ENCODE results near the gene FOXJ3.

Gene FOXJ3

DNA sequence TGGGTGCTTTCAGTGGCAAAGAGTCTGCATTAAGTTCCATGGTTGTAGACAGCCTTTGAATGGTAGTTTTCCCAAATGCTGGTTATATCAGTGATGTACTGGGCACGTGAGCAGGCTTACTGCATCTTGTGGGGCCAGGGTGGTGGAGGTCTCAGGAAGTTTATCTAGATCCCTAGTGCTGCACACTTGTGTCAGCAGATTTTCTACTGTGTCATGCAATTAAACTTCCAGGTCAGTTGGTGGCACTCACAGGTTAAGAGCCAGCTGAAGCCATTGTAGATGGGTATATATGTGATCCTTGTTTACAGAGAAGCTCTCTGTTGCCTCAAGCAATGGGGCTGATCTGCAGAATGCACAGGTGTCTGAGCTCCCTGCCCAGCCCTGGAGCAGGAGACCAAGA lies 33.0 kb downstream of the FOXJ3 start:
- no peak for DNase-seq

DNA sequence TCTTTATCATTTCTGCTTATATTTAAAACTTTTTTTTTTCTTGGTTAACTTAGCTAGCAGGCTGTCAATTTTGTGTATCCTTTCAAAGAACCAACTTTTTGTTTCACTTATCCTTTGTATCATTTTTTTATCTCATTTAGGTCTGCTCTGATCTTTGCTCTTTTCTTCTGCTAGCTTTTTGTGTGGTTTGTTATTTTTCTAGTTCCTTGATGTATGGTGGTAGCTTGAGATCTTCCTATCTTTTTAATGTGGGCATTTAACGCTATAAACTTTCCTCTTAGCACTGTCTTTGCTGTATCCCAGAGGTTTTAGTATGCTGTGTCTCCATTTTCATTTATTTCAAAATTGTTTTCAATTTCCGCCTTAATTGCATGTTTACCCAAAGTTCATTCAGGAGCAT lies 36.5 kb downstream of the FOXJ3 start:
- no peak for DNase-seq

DNA sequence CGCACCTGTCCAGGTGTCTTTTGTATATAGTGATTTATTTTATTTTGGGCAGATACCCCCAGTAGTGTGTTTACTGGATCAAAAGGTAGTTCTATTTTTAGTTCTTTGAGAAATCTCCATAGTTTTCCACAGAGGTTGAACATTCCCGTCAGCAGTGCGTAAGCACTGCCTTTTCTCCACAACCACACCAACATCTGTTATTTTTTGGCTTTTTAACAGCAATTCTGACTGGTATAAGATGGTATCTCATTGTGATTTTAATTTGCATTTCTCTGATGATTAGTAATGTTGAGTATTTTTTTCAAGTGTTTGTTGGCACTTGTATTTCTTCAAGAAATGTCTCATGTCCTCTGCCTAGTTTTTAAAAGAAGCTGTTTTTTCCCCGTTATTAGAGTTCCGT lies 39.2 kb downstream of the FOXJ3 start:
- no peak for DNase-seq

DNA sequence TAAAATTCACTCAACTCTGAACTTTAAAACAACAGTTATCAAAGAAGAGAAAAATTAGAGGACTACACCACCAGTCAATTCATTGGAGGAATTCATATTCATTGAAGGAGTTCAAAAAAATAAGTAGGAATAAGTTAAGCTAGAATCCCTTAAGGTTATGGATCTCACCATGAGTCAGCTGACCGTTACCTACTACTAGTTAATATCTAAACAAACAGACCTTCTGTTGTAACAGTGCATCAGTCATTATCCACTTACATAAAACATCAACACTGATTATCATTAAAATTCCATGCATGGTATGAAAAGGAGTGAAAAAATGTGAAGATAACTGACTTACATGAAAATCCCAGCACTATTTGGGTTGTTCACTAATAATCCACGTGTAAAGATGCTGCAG lies 44.9 kb downstream of the FOXJ3 start:
- no peak for DNase-seq

DNA sequence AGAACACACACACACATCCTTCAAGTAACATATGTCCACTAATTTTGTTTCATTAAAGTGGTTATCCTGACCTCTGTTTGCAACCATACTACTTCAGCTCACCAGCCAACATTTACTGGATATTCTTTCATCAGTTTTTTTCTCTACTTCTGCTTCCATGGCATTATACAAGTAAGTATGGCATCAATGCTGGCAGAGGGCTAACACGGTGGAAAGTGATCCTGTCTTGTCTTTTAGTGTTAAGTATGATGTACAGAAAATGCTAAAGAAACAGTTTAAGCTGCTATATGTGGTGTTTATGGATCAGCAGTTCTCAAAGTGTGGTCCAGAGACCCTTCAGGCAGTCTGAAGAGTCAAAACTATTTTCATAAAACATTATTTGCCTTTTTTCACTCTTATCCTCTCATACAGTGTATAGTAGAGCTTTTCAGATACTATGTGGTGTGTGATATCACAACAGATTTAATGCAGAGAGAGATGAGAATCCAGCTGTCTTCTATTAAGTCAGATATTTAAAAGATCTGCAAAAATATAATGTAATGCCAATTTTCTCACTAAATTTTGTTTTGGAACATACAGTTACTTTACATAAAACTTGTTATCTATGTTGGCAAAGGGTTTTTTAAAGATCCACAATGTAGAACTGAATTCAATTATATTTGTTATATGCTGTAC lies 46.6 kb downstream of the FOXJ3 start:
- no peak for DNase-seq

DNA sequence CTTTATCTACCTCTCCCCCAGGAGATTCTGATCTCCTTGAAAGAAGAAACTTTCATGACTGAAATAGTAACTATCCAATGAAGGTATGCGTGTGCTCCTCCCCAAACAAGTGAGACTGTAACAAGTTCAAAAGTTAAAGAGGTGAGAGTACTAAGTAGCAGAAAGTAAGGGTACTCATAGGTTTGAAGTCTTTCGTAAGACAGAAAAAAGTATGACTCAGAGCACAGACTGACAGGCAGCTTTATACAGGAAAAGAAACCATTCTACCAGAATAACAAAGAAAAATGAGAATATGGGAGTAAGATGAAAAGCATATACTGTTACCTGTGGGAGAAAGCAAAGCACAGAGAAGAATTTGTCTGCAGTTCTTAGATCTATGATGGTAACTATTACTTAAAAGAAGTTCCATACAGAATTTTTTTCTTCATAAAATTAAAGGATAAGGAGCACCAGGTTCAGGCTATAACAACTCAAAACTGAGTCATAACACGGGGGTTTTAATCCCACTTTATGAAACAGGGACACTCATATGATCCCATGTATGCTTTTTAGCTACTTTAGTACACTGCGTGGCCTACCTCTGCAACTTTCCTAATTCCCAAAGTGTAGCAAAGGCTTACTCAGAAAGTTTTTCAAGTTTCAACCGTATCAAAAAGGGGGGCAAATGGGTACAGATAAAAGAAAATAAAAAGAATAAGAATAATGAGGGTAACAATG lies 52.0 kb downstream of the FOXJ3 start:
- DNase-seq: no peak

DNA sequence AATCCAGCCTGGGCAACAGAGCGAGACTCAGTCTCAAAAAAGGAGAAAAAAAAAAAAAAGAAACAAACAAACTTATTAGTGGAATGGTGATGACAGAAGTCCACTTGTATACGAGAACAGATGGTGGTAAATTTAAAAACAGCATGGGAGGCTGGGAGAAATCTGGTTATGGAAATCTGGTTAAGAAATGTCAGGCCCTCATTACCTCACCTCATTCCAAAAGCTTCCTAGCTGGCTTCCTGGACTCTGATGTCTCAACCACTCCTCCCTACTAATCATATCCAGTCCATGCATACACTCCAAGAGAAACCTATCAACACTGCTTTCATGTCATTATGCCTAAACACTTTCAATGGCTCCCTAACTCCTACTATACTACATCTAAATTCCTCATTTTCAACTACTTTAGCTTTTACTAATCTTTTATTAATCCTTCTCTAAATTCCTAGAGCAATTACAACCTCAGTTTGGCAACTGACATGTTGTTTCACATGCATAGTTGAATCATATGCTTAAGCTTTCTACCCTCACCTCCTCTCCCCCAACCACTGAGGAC lies 52.9 kb downstream of the FOXJ3 start:
- no peak for DNase-seq

DNA sequence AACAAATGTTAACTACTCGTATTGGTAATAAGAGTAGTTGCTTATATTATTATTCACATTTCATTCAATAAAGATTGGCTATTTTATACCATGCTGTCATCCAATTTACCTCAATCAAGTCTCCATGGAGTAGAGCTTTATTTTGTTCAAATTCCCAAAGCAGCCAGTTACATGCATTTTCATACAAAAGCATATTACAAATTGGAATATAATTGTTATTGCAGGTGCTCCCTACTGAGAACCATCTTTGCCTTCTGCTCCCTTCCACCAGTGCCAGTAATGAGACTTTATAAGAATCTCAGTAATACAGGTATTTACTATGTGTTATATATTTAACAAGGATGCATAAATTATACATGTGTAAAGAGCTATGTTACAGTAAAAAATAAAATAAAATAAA lies 54.2 kb downstream of the FOXJ3 start:
- DNase-seq: no peak

DNA sequence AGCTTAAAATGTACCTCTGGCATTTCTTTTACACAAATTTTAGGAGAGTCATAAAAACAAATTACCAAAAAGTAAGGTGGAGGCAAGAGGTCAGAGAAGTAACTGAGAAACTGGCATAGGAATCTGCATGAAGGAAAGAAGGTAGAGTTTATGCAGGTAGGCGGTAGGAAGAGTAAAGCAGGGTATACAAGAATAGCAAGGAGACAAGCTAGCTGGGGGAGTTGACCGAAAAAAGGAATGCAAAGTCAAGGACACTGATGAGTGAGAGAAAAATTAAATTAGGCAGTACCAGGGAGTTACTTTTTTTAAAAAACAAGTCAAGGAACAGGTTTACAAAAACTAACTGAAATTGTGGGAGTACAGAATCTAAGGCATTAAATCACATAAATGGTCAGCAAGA lies 56.0 kb downstream of the FOXJ3 start:
- no peak for DNase-seq

DNA sequence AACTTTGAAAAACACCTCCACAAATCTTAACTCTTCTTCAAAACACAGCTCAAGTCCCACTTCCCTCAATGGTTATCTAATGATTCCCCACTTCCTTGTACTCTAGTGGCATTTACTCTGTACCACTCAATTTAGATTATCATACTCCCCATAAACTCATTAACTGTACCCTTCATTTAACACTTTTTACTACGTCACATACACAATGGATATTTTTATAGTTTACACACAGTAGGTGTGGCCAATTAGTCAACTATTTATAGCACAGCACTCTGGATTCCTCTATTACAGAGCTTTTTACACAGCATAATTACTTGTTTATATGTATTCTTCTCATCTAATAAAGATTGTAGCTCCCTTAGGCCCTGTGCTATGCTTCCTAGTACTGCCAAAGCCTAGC lies 62.1 kb downstream of the FOXJ3 start:
- DNase-seq: no peak

DNA sequence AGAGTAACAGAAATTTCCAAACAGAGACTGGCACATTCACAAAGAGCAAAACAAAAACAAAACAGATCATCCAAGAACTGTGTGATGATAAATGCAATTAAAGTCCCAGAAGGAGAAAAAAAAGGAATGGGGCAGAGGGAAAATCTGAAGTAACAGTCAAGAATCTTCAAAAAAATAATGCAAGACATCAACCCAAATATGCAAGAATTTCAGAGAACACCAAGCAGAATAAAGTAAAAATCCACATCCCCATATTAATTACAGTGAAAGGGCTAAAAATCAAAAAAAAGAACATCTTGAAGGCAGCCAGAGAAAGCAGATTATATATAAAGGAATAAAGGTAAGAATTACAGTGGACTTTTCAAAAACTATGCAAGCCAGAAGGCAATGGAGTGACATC lies 67.1 kb downstream of the FOXJ3 start:
- no peak for DNase-seq

DNA sequence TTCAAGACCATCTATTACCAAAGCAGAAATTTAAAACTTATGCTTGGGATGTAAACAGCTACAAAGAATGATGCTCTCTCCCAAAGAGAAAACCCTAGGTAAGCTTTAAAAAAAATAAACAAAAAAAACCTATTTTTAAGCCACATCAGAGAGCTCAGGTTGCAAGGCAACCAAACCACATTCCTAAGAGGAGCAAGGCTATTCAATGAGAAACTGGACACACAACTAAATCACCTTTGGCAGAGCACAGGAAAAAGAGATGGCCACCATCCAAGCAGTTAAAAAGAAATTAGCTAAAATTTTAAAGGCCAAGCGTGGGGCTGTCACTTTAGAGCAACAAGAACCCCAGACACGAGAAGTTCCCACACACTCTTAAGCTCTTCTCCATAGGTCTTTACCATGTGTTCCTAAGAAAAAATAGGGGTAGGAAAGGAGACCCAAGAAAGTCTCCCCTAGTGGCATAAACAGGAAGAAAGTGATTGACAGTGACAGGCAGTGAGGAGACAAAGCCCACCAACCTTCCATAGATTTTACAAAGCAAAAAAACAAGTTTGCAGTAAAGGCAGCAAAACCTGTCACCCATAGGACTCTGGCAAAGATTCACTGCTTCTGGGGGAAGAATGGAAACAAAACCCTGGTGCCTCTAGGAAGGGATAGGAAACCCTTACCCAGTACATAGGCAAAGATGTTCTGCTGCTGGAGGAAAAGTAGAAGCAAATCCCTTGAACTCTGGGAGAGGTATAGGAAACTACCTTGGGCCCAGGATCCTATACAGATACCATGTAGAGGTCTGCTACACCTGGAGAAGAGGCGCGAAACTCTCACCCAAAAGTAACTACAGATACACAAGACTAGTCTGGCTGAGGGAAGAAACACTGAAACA lies 68.5 kb downstream of the FOXJ3 start:
- no peak for DNase-seq

DNA sequence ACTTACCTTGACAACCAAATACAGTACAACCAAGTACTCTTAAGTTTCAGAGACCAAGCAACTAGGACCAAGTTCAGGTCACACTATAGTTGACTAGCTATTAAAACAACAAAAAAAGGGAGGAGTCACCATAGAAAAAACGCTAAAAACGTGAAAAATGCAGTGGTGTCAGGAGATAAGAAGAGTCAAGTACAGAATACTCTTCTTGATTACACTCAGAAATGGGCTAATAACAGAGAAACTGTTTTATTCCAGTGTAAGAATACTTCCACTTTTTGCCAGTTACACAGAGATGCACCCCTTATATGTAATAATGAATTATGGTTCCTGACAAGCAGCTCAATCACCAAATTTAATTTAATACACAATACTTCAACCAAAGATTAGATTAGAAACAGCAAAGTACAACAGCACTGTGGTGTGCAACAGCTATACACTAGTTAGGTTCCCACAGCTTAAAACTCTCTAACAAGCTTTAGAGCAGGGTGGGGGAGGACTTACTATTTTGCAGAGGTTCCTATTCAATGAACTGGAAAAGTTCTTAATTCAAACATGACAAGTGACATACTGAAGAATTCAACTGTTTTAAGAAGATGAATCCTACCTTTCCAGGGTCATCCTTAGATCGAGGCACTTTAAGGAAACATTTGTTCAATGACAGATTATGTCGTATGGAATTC lies 70.4 kb downstream of the FOXJ3 start:
- no peak for DNase-seq

DNA sequence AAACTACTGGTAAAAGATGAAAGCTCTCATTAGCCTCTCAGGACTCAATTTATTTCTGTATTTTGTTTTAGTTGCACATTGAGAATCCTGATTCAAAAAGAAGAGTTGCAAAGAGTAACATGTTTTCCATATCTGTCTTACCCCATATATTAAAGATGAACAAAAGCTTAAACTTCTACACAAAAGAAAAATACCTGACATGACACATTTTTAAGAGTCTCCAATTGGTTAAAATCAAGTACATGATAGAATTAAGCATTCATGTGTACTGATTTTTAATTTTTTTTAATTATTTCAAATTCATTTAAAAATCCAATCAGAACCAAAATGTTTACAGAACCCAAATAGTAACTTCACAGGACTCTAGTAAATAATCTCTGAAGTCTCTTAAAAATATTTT lies 72.0 kb downstream of the FOXJ3 start:
- no peak for DNase-seq

DNA sequence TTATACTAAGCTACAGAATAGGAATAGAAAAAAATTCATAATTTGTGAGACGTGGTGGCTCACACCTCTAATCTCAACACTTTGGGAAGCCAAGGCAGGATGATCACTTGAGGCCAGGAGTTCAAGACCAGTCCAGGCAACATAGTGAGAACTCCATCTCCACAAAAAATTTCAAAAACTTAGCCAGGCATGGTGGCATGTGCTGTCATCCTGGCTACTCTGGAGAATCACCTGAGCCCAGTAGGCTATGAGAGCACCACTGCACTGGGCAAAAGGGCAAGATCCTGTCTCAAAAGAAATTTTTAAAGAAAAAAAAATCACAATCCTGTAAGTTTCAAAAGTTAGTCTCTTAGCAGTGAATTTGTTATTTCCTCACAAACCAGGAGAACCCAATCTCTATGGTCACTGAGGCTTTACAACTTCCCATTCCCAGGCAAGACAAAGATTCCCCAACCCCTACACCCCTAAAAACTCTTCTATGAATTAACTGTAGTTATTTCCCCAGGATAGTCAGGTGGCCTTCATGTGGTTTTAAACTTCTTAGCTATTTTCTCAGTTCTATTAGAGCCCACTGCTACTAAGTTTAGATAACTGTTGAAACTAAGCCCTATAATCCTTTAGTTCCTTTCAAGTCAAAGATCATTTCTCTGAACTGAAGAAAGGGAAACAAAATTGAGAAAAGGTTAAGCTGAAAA lies 74.5 kb downstream of the FOXJ3 start:
- DNase-seq: no peak

DNA sequence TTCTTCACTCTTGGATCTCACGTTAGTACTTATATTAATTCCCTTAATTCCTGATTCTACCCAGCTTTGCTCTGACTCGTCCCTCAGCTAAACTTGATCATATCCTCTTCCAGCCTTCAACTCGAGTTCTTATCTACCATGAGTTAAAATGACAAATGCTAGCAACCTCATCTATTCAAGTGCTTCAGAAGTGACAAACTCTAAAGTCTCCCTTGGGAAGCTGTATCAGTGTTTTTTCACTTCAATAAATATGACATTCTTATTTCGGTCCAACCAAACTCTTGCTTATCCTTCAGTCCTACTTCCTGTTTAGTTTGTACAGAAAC lies 75.3 kb downstream of the FOXJ3 start:
- no peak for DNase-seq

DNA sequence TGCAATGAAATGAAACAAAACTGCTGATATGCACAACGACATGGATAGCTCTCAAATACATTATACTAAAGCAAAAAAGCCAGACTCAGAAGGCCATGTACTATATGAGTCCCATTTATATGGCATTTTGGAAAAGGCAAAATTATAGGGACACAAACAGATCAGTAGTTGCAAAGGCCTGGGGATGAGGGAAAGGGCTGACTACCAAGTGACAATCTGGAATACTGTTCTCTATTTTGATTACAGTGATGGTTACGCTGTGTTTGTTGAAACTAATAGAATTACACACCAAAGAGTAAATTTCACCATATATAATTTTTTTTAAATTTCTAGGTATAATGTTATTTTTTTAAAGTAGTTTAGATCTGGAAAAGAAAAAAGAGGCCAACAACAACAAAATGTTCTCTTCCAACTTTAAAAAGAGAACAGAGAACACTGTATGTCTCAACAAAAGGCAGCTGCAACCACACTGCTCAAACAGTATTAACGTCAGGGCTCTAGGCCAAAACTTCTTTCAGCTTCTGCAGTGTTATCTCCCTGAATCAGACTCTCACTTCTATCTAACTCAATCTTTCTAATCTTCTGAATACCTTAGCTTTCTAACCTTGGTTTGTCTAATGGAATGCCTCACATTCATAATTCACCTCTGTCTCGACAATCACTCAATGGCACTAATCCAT lies 75.8 kb downstream of the FOXJ3 start:
- no peak for DNase-seq

DNA sequence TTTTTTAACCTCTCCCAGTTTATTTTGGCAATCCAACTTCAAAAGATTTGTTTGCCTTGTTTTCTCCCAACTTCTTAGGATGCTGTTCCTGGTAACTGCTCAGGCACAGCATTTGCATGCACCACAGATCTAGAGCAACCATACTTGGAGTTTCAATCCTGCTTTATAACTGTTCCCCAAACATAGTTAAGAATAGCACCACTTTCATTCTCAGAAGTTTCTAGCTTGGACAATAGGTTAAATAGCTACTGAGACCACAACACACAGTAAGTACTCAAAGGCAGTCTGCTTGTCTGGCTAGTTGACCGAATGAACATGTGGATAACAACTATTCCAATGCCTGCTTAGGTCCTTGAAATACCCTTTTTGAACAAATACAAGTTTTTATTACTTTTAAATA lies 76.8 kb downstream of the FOXJ3 start:
- DNase-seq: no peak

DNA sequence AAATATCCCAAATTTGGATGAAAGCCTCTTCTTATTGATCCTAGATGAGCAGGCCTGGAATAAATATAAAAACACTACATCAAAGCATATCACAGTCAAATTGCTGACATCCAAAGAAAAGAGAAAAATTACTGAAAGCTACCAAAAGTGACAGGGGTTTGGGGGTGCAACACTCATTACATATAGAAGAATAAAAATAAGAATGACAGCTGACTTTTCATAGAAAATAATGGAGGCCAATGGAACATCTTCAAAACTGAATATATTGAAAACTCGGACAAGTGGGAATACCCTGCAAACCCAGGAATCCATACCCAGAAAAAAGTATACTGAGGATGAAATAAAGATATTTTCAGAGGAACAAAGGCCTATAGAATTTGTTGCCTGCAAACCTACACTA lies 84.0 kb downstream of the FOXJ3 start:
- DNase-seq: no peak

DNA sequence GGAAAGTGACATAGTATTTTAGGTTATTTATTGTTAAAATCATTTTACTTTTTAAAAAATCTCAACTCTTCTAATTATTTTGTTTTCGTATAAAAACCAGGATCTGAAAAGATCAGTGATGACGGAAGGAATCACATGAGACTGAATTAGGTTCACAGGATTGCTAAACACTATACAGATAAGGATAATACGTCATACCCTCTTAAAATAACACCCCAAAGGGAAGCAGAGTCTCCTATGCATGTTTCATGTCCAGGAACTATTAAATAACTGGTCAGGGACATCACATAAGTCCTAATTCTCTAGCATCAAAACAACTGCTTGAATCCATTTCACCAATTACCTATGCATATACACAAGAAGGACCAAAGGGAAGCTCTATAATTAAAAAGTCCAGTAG lies 84.9 kb downstream of the FOXJ3 start:
- no peak for DNase-seq

DNA sequence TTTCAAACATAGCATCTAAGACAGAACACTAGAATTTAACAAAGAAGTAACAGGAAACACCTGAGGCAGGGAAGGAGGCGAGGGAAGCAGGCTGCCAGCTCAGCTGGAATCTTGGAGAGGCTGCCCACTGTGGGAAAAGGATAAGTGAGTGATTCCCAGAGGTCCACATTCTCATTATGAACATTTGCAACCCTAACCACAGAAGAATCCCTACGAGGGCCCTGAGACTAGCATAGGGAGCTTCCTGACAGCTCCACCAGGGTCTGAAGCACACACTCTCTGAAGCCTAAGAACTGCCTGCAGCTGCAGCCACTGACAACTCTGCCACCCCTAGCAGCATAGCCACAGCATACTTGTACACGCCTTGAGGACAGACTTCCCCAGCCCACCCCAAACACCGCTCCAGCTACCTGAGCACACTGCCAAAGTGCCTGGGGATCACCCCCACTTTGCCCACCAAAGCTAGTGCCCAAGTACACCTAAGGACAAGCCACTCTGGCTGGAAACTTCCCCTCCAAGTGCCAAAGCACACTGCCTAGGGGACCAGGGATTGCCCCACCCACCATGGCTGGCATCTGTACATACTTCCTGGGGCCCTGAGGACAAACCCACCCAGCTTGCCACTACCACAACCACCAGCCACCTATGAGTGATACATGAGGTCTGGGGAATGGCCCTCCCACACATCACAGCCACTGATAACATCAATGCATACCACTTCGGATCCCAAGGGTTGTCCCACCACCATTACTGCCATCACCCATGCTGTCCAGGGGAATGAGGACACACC lies 93.9 kb downstream of the FOXJ3 start:
- DNase-seq: no peak

All from NCI-H345 (cell line).